NT2/D1 (cell line): ENCODE data around the gene GALNT9.

Experiments
- SUZ12 ChIP-seq: IDR thresholded peaks from 2 replicates; pipeline ENCODE4 v1.6.1; 2011; ENCODE audit not compliant: insufficient read length, insufficient read depth; ENCODE audit errors: extremely low read depth
- YY1 ChIP-seq: IDR thresholded peaks from 2 replicates; pipeline ENCODE4 v1.6.1; 2011; ENCODE audit not compliant: insufficient read length, insufficient read depth

DNA sequence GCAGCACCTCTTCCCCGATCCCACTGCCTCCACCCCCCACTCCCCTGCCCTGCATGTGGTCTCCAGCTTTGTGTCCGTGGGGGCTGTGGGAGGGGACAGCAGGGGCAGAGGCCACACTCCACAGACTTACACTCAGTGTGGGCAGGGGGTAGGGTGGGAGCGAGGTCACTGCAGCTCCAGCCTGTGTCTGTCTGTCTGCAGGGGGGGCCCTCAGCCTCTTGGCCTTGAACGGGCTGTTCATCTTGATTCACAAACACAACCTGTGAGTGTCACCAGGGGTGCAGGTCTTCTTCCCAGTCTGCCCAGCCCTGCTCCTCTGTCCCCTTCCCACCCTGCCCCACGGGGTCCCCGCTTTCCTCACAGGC lies 178.6 kb downstream of the GALNT9 start:
- TF ChIP-seq YY1 (no peak), SUZ12 (no peak)
